HepG2 (cell line): ENCODE measurements around the gene GLIS2. TPM values are rescaled to one million over a fixed set of nuclear protein-coding genes. Genes with fewer than 3 reads are reported as not detected.

ENCODE experiments used
- ATAC-seq: fragments of 200-7000 bp; cut with Tn5 transposase; 3 replicates; pipeline ENCODE4 v1.9.1; 2020; ENCODE audit warnings: mild to moderate bottlenecking, moderate library complexity
- BruUV-seq: library from RNA; stranded (reverse); fragments of 400-500 nt; replicated peaks from 2 replicates; lab custom pipeline; 2021; lab: Mats Ljungman, UMichigan
- CTCF ChIA-PET: fragments of 300-600 bp; formaldehyde crosslinking; extraction: SDS; loops from one replicate; lab custom pipeline; 2021; ENCODE audit warnings: low total read pairs, inconsistent platforms, low intra/inter-chr PET ratio; lab: Yijun Ruan, JAX
- POLR2A ChIA-PET: fragments of 350-600 bp; sonication (Branson Sonifier 250); formaldehyde crosslinking; loops from one replicate; lab custom pipeline; 2020; ENCODE audit warnings: antibody characterized with exemption, inconsistent platforms; lab: Yijun Ruan, JAX
- DNase-seq: peaks from one replicate; pipeline ENCODE4 v3.0.0-alpha.2; 2015; ENCODE audit warnings: low spot score
- FAIRE-seq: peaks from 3 replicates; lab custom pipeline; 2011; peaks lifted over from hg19 to GRCh38; lab: Jason Lieb, UNC
- H2AFZ ChIP-seq: one replicate; pipeline ENCODE4 v1.6.1; 2011; ENCODE audit warnings: low read length, inconsistent platforms
- H3K27ac ChIP-seq: fragments of 300-600 bp; 3 replicates; pipeline ENCODE4 v1.8.0; 2011; ENCODE audit warnings: mixed run types, mild to moderate bottlenecking, mixed read lengths, low read length, inconsistent platforms; ENCODE audit not compliant: insufficient read depth; ENCODE audit errors: extremely low read length
- H3K27me3 ChIP-seq, 2 experiments: fragments of 200-600 bp in 1 of 2; 2 replicates in 1 of 2; 3 replicates in 1 of 2; pipeline versions ENCODE4 v1.6.0 to v1.8.0; 2011; ENCODE audit warnings: low read length in 2 of 2, mild to moderate bottlenecking in 2 of 2, moderate library complexity in 2 of 2, inconsistent platforms in 1 of 2; ENCODE audit not compliant: insufficient read depth in 2 of 2, control insufficient read depth in 1 of 2
- H3K36me3 ChIP-seq, 2 experiments: fragments of 200-600 bp in 1 of 2; replicated peaks in 1 of 2; 2 replicates in 1 of 2; 3 replicates in 1 of 2; pipeline versions ENCODE4 v1.5.1 to v1.8.0; 2011; ENCODE audit warnings: low read length in 2 of 2, inconsistent platforms in 1 of 2; ENCODE audit not compliant: insufficient read depth in 2 of 2, control insufficient read depth in 1 of 2
- H3K4me1 ChIP-seq: 2 replicates; pipeline ENCODE4 v1.5.1; 2012; ENCODE audit warnings: low read length, inconsistent platforms; ENCODE audit not compliant: insufficient read depth
- H3K4me2 ChIP-seq: 2 replicates; pipeline ENCODE4 v1.6.0; 2011; ENCODE audit warnings: low read depth, low read length, inconsistent platforms
- H3K4me3 ChIP-seq, 3 experiments: fragments of 200-600 bp in 1 of 3; sonication (generic), shearing (Covaris generic) in 1 of 3; replicated peaks in 1 of 3; 2 replicates each; pipeline ENCODE4 v1.5.1; 2011 to 2016; ENCODE audit warnings: low read length in 3 of 3, inconsistent platforms in 2 of 3, low read depth in 2 of 3, mild to moderate bottlenecking in 2 of 3, control low read depth in 1 of 3, mixed read lengths in 1 of 3; ENCODE audit not compliant: insufficient read depth in 1 of 3
- H3K79me2 ChIP-seq: one replicate; pipeline ENCODE4 v1.6.1; 2011; ENCODE audit warnings: low read length, inconsistent platforms; ENCODE audit not compliant: insufficient read depth
- H3K9ac ChIP-seq: 2 replicates; pipeline ENCODE4 v1.6.0; 2011; ENCODE audit warnings: mild to moderate bottlenecking, low read depth, low read length, inconsistent platforms; ENCODE audit not compliant: insufficient read depth
- H3K9me3 ChIP-seq: 2 replicates; pipeline ENCODE4 v1.5.1; 2012; ENCODE audit warnings: mild to moderate bottlenecking, low read length
- H4K20me1 ChIP-seq: 2 replicates; pipeline ENCODE4 v1.6.0; 2011; ENCODE audit warnings: inconsistent platforms, mild to moderate bottlenecking, low read length, moderate library complexity; ENCODE audit not compliant: insufficient read depth
- BORCS8-MEF2B ChIP-seq: sonication (generic); formaldehyde crosslinking; IDR thresholded peaks from 2 replicates; pipeline ENCODE4 v1.8.0; 2022; ENCODE audit warnings: mild to moderate bottlenecking, missing genetic modification reagents
- FOXA1 ChIP-seq, 2 experiments: fragments of 450-650 bp in 1 of 2; sonication (generic) in 1 of 2; formaldehyde crosslinking in 1 of 2; IDR thresholded peaks; 2 replicates each; pipeline versions ENCODE4 v1.4.0 to v1.6.1; 2016 to 2020; ENCODE audit warnings: missing genetic modification reagents in 1 of 2
- JUNB ChIP-seq: sonication (generic); formaldehyde crosslinking; IDR thresholded peaks from 2 replicates; pipeline ENCODE4 v1.8.0; 2022; ENCODE audit warnings: missing genetic modification reagents, mild to moderate bottlenecking, borderline replicate concordance
- KDM4B ChIP-seq: sonication (generic); formaldehyde crosslinking; IDR thresholded peaks from 2 replicates; pipeline ENCODE4 v1.4.0; 2020; ENCODE audit warnings: missing genetic modification reagents
- PATZ1 ChIP-seq: sonication (generic); formaldehyde crosslinking; IDR thresholded peaks from 2 replicates; pipeline ENCODE4 v1.4.0; 2020; ENCODE audit warnings: missing genetic modification reagents
- POLR2A ChIP-seq, 2 experiments: IDR thresholded peaks; 2 replicates each; pipeline ENCODE4 v1.6.1; 2011; ENCODE audit warnings: low read depth in 2 of 2, low read length in 2 of 2, mild to moderate bottlenecking in 1 of 2, moderate library complexity in 1 of 2; ENCODE audit not compliant: insufficient read depth in 1 of 2
- SNAI1 ChIP-seq: sonication (generic); formaldehyde crosslinking; IDR thresholded peaks from 2 replicates; pipeline ENCODE4 v1.5.0; 2020; ENCODE audit warnings: mild to moderate bottlenecking, missing genetic modification reagents, borderline replicate concordance
- SRSF1 ChIP-seq: fragments of 200-400 bp; formaldehyde crosslinking; optimal IDR thresholded peaks from 2 replicates; pipeline ENCODE3; 2017; ENCODE audit warnings: mild to moderate bottlenecking, low read depth, low read length, moderate library complexity
- SSRP1 ChIP-seq: IDR thresholded peaks from 2 replicates; pipeline ENCODE4 v1.6.1; 2016; ENCODE audit warnings: control low read depth
- ZBTB44 ChIP-seq: sonication (generic); formaldehyde crosslinking; IDR thresholded peaks from 2 replicates; pipeline ENCODE4 v1.4.0; 2020; ENCODE audit warnings: missing genetic modification reagents
- ZNF142 ChIP-seq: sonication (generic); formaldehyde crosslinking; IDR thresholded peaks from 2 replicates; pipeline ENCODE4 v1.4.0; 2020; ENCODE audit warnings: missing genetic modification reagents
- ZNF746 ChIP-seq: sonication (generic); formaldehyde crosslinking; IDR thresholded peaks from 2 replicates; pipeline ENCODE4 v1.8.0; 2022; ENCODE audit warnings: mild to moderate bottlenecking, missing genetic modification reagents
- ZNF879 ChIP-seq: sonication (generic); formaldehyde crosslinking; IDR thresholded peaks from 2 replicates; pipeline ENCODE4 v1.8.1; 2023; ENCODE audit warnings: missing genetic modification reagents
- WGBS: methylation state at CpG from one replicate; pipeline ENCODE4 v1.1.6; 2017; ENCODE audit warnings: low lambda C conversion rate; 5-methylcytosine and 5-hydroxymethylcytosine counted together
- in situ Hi-C: cut with HindIII; loops from 2 replicates; pipeline ENCODE4 v1.10.0; 2017; ENCODE audit warnings: low pct_unique_long_range_greater_than_20kb; ENCODE audit not compliant: extremely low pct_ligation_motif_present
- intact Hi-C: fragments of 100-400 bp; cut with micrococcal nuclease; formaldehyde crosslinking; loops from one replicate; pipeline ENCODE4 v1.10.0; 2022; ENCODE audit not compliant: unreplicated experiment
- polyA plus RNA-seq, 8 experiments: library from polyadenylated mRNA; depleted of rRNA in 3 of 8; stranded (reverse) in 7 of 8; unstranded in 1 of 8; fragments of >200 nt; fragmentation: Illumina TruSeq in 4 of 8; extraction: Trizol in 4 of 8; gene quantifications; 2 replicates each; pipeline versions ENCODE4 v1.2.1 to v1.2.3, GENCODE V29; 2011 to 2016; ENCODE audit warnings: low read depth in 4 of 8, missing spikeins in 1 of 8, mixed read lengths in 1 of 8; ENCODE audit not compliant: insufficient read depth in 1 of 8
- total RNA-seq, 5 experiments: library from RNA; depleted of rRNA; stranded (reverse); fragments of >200 nt; fragmentation: Illumina TruSeq; extraction: Trizol; gene quantifications; 2 replicates each; pipeline ENCODE4 v1.2.3, GENCODE V29; 2016; ENCODE audit warnings: low read depth in 1 of 5

The GLIS2 gene
- total and polyA plus RNA-seq, 2 of the 13 experiments (the other 11 are each of a cell fraction or from before 2014, with no cell fraction given) = 0.28 to 0.29 TPM

GRCh38 chr16:4327386-4328045, 11.6 kb downstream of the GLIS2 start:
- FAIRE-seq (no peak), DNase-seq (no peak), ATAC-seq (peak; percentile 5)
- WGBS = 3% methylated on average over 14 of the region's 57 CpGs
- H3K27ac ChIP-seq = peak overlapping the region; percentile 64
- H3K36me3 ChIP-seq = no peaks in the 10 kb centered on the region
- peak overlapping the region; percentile 71 for H3K9ac ChIP-seq
- in situ Hi-C loops = loop anchor here (10.0 kb wide), 1 partner anchor 53 kb away; the partner anchor contains the start of gene TFAP4
- no peaks in the 10 kb centered on the region for H3K9me3 ChIP-seq
- H3K4me3 ChIP-seq = peak overlapping the region; percentile 64 to 82 (median 76); a peak in 5 of 6 replicates
- POLR2A ChIA-PET = interaction anchor here (1.0 to 3.1 kb wide), 12 partner anchors 12 to 127 kb away, joined by 3 to 15 read pairs (median 6); partner anchors contain the start of gene GLIS2
- no peak overlapping the region for H2AFZ ChIP-seq
- H3K4me2 ChIP-seq = peak overlapping the region; percentile 83
- intact Hi-C loops = loop anchor here (2.0 kb wide), 1 partner anchor 39 kb away; no protein-coding TSS in a partner anchor
- 0 out of 5 replicates have a peak, but pooled peaks cover 0 to 5% of the 10 kb centered on the region in 2 experiments for H3K27me3 ChIP-seq
- BruUV-seq = no TSS peak
- H4K20me1 ChIP-seq = no peaks in the 10 kb centered on the region
- no peaks in the 10 kb centered on the region for H3K79me2 ChIP-seq
- CTCF ChIA-PET = interaction anchor here (2.4 to 5.6 kb wide), 3 partner anchors 16 to 73 kb away, joined by 13 to 69 read pairs (median 43); no protein-coding TSS in a partner anchor
- peaks cover 54% of the 10 kb centered on the region for H3K4me1 ChIP-seq
- TF ChIP-seq SSRP1 (CRISPR knock-in tag) (no peak), ZNF879 (CRISPR knock-in tag) (no peak), SNAI1 (CRISPR knock-in tag) (no peak), ZNF746 (no peak), SRSF1 (peak; percentile 44), KDM4B (CRISPR knock-in tag) (no peak), ZBTB44 (CRISPR knock-in tag) (no peak), ZNF142 (CRISPR knock-in tag) (0 out of 2 replicates have a peak, but pooled peaks have one; percentile 15), FOXA1 (IDR thresholded peaks at IDR 0.05) (no peak), FOXA1 (CRISPR knock-in tag; IDR thresholded peaks at IDR 0.05) (no peak), BORCS8-MEF2B (no peak), JUNB (CRISPR knock-in tag) (no peak), POLR2A (IDR thresholded peaks at IDR 0.05; ENCODE audit: insufficient read depth in 1 of 2, low read depth in 2 of 2, low read length in 2 of 2) (0 out of 4 replicates have a peak, but pooled peaks of 1 of the 2 experiments have one; percentile 43), PATZ1 (CRISPR knock-in tag) (peak; percentile 90)
